HEK293 (cell line): ENCODE data around the gene BCL11B.

Source experiments
- TRIM28 ChIP-seq: IDR thresholded peaks from 2 replicates; pipeline ENCODE4 v1.6.1; 2011; ENCODE audit warnings: low read length, control low read depth, borderline replicate concordance
- ZBTB8A ChIP-seq: fragments of 450-650 bp; formaldehyde crosslinking; IDR thresholded peaks from 2 replicates; pipeline ENCODE4 v1.5.1; 2016; ENCODE audit warnings: missing biosample characterization, missing genetic modification characterization
- ZNF184 ChIP-seq: fragments of 450-650 bp; IDR thresholded peaks from 2 replicates; pipeline ENCODE4 v1.5.1; 2018; ENCODE audit warnings: missing biosample characterization, mild to moderate bottlenecking, missing genetic modification characterization
- ZNF202 ChIP-seq: fragments of 450-650 bp; formaldehyde crosslinking; IDR thresholded peaks from 2 replicates; pipeline ENCODE4 v1.5.1; 2016; ENCODE audit warnings: missing biosample characterization, missing genetic modification characterization, borderline replicate concordance
- ZNF221 ChIP-seq: fragments of 450-650 bp; formaldehyde crosslinking; IDR thresholded peaks from 2 replicates; pipeline ENCODE4 v1.5.1; 2017; ENCODE audit warnings: missing biosample characterization, missing genetic modification characterization, borderline replicate concordance
- ZNF623 ChIP-seq: fragments of 450-650 bp; formaldehyde crosslinking; IDR thresholded peaks from 2 replicates; pipeline ENCODE4 v1.5.1; 2016; ENCODE audit warnings: missing biosample characterization, missing genetic modification characterization
- ZNF624 ChIP-seq: fragments of 450-650 bp; formaldehyde crosslinking; IDR thresholded peaks from 2 replicates; pipeline ENCODE4 v1.5.1; 2017; ENCODE audit warnings: missing biosample characterization, missing genetic modification characterization
- ZNF654 ChIP-seq: fragments of 450-650 bp; formaldehyde crosslinking; IDR thresholded peaks from 2 replicates; pipeline ENCODE4 v1.5.1; 2016; ENCODE audit warnings: low read depth, missing biosample characterization, missing genetic modification characterization
- TF ChIP-seq, protein P1 (sequence below): fragments of 450-650 bp; formaldehyde crosslinking; conservative IDR thresholded peaks from 2 replicates; pipeline ENCODE4 v1.5.1; 2016; ENCODE audit warnings: low read depth, missing biosample characterization, missing genetic modification characterization
- TF ChIP-seq, protein P2 (sequence below): fragments of 450-650 bp; formaldehyde crosslinking; IDR thresholded peaks from 2 replicates; pipeline ENCODE4 v1.5.1; 2016; ENCODE audit warnings: missing biosample characterization, missing genetic modification characterization
- TF ChIP-seq, protein P3 (sequence below): fragments of 450-650 bp; formaldehyde crosslinking; IDR thresholded peaks from 2 replicates; pipeline ENCODE4 v1.5.1; 2016; ENCODE audit warnings: missing biosample characterization, missing genetic modification characterization
- TF ChIP-seq, protein P4 (sequence below): fragments of 450-650 bp; formaldehyde crosslinking; IDR thresholded peaks from 2 replicates; pipeline ENCODE4 v1.5.0; 2017; ENCODE audit warnings: missing biosample characterization, missing genetic modification characterization, borderline replicate concordance
- TF ChIP-seq, protein P5 (sequence below): fragments of 450-650 bp; formaldehyde crosslinking; IDR thresholded peaks from 2 replicates; pipeline ENCODE4 v1.5.1; 2016; ENCODE audit warnings: missing biosample characterization, missing genetic modification characterization
- TF ChIP-seq, protein P6 (sequence below): fragments of 450-650 bp; formaldehyde crosslinking; IDR thresholded peaks from 2 replicates; pipeline ENCODE4 v1.5.1; 2016; ENCODE audit warnings: missing biosample characterization, missing genetic modification characterization

BCL11B gene

DNA sequence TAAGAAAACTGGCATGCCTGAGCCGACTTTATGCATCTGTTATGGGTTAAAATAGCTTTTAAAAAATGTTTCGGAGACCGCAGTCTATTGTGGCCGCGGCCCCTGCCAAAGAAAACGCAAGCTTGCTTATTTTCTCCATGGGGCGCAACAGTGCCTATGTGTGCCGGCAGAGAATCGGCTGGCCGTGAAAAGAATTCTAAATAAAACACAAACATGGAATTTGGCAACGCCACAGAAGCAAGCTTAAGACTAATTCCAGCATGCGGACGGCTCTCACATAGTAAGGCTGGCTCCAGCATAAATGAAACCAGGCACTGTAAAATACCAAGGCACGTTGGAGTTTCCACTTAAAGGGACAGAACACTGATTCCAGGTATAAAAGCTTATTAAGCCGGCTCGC, 56.7 kb downstream of the BCL11B start (continued):
- TF ChIP-seq, protein P1, sequence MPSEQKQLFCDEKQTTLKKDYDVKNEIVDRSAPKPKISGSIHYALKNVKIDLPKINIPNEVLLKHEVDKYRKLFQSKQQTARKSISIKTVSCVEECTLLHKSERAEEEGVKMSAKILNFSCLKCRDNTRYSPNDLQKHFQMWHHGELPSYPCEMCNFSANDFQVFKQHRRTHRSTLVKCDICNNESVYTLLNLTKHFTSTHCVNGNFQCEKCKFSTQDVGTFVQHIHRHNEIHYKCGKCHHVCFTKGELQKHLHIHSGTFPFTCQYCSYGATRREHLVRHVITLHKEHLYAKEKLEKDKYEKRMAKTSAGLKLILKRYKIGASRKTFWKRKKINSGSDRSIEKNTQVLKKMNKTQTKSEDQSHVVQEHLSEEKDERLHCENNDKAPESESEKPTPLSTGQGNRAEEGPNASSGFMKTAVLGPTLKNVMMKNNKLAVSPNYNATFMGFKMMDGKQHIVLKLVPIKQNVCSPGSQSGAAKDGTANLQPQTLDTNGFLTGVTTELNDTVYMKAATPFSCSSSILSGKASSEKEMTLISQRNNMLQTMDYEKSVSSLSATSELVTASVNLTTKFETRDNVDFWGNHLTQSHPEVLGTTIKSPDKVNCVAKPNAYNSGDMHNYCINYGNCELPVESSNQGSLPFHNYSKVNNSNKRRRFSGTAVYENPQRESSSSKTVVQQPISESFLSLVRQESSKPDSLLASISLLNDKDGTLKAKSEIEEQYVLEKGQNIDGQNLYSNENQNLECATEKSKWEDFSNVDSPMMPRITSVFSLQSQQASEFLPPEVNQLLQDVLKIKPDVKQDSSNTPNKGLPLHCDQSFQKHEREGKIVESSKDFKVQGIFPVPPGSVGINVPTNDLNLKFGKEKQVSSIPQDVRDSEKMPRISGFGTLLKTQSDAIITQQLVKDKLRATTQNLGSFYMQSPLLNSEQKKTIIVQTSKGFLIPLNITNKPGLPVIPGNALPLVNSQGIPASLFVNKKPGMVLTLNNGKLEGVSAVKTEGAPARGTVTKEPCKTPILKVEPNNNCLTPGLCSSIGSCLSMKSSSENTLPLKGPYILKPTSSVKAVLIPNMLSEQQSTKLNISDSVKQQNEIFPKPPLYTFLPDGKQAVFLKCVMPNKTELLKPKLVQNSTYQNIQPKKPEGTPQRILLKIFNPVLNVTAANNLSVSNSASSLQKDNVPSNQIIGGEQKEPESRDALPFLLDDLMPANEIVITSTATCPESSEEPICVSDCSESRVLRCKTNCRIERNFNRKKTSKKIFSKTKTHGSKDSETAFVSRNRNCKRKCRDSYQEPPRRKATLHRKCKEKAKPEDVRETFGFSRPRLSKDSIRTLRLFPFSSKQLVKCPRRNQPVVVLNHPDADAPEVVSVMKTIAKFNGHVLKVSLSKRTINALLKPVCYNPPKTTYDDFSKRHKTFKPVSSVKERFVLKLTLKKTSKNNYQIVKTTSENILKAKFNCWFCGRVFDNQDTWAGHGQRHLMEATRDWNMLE (tag by site-specific recombination), result no peak
- peak; percentile 52 for TF ChIP-seq ZBTB8A (tag by site-specific recombination)
- TF ChIP-seq ZNF623 (tag by site-specific recombination), result no peak
- TF ChIP-seq, protein P2, sequence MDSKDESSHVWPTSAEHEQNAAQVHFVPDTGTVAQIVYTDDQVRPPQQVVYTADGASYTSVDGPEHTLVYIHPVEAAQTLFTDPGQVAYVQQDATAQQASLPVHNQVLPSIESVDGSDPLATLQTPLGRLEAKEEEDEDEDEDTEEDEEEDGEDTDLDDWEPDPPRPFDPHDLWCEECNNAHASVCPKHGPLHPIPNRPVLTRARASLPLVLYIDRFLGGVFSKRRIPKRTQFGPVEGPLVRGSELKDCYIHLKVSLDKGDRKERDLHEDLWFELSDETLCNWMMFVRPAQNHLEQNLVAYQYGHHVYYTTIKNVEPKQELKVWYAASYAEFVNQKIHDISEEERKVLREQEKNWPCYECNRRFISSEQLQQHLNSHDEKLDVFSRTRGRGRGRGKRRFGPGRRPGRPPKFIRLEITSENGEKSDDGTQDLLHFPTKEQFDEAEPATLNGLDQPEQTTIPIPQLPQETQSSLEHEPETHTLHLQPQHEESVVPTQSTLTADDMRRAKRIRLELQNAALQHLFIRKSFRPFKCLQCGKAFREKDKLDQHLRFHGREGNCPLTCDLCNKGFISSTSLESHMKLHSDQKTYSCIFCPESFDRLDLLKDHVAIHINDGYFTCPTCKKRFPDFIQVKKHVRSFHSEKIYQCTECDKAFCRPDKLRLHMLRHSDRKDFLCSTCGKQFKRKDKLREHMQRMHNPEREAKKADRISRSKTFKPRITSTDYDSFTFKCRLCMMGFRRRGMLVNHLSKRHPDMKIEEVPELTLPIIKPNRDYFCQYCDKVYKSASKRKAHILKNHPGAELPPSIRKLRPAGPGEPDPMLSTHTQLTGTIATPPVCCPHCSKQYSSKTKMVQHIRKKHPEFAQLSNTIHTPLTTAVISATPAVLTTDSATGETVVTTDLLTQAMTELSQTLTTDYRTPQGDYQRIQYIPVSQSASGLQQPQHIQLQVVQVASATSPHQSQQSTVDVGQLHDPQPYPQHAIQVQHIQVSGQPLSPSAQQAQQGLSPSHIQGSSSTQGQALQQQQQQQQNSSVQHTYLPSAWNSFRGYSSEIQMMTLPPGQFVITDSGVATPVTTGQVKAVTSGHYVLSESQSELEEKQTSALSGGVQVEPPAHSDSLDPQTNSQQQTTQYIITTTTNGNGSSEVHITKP (tag by site-specific recombination), result no peak
- TF ChIP-seq ZNF221 (tag by site-specific recombination), result no peak
- TF ChIP-seq ZNF202, result no peak
- no peak for TF ChIP-seq ZNF654
- TF ChIP-seq, protein P3, sequence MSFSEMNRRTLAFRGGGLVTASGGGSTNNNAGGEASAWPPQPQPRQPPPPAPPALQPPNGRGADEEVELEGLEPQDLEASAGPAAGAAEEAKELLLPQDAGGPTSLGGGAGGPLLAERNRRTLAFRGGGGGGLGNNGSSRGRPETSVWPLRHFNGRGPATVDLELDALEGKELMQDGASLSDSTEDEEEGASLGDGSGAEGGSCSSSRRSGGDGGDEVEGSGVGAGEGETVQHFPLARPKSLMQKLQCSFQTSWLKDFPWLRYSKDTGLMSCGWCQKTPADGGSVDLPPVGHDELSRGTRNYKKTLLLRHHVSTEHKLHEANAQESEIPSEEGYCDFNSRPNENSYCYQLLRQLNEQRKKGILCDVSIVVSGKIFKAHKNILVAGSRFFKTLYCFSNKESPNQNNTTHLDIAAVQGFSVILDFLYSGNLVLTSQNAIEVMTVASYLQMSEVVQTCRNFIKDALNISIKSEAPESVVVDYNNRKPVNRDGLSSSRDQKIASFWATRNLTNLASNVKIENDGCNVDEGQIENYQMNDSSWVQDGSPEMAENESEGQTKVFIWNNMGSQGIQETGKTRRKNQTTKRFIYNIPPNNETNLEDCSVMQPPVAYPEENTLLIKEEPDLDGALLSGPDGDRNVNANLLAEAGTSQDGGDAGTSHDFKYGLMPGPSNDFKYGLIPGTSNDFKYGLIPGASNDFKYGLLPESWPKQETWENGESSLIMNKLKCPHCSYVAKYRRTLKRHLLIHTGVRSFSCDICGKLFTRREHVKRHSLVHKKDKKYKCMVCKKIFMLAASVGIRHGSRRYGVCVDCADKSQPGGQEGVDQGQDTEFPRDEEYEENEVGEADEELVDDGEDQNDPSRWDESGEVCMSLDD (tag by site-specific recombination), result no peak
- no peak for TF ChIP-seq ZNF184
- no peak for TF ChIP-seq ZNF624 (tag by site-specific recombination)
- TF ChIP-seq, protein P4, sequence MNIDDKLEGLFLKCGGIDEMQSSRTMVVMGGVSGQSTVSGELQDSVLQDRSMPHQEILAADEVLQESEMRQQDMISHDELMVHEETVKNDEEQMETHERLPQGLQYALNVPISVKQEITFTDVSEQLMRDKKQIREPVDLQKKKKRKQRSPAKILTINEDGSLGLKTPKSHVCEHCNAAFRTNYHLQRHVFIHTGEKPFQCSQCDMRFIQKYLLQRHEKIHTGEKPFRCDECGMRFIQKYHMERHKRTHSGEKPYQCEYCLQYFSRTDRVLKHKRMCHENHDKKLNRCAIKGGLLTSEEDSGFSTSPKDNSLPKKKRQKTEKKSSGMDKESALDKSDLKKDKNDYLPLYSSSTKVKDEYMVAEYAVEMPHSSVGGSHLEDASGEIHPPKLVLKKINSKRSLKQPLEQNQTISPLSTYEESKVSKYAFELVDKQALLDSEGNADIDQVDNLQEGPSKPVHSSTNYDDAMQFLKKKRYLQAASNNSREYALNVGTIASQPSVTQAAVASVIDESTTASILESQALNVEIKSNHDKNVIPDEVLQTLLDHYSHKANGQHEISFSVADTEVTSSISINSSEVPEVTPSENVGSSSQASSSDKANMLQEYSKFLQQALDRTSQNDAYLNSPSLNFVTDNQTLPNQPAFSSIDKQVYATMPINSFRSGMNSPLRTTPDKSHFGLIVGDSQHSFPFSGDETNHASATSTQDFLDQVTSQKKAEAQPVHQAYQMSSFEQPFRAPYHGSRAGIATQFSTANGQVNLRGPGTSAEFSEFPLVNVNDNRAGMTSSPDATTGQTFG (tag by site-specific recombination), result no peak
- no peak; the same call in 1 of the 2 replicates for TF ChIP-seq TRIM28
- TF ChIP-seq, protein P5, sequence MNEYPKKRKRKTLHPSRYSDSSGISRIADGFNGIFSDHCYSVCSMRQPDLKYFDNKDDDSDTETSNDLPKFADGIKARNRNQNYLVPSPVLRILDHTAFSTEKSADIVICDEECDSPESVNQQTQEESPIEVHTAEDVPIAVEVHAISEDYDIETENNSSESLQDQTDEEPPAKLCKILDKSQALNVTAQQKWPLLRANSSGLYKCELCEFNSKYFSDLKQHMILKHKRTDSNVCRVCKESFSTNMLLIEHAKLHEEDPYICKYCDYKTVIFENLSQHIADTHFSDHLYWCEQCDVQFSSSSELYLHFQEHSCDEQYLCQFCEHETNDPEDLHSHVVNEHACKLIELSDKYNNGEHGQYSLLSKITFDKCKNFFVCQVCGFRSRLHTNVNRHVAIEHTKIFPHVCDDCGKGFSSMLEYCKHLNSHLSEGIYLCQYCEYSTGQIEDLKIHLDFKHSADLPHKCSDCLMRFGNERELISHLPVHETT (tag by site-specific recombination), result no peak
- TF ChIP-seq, protein P6, sequence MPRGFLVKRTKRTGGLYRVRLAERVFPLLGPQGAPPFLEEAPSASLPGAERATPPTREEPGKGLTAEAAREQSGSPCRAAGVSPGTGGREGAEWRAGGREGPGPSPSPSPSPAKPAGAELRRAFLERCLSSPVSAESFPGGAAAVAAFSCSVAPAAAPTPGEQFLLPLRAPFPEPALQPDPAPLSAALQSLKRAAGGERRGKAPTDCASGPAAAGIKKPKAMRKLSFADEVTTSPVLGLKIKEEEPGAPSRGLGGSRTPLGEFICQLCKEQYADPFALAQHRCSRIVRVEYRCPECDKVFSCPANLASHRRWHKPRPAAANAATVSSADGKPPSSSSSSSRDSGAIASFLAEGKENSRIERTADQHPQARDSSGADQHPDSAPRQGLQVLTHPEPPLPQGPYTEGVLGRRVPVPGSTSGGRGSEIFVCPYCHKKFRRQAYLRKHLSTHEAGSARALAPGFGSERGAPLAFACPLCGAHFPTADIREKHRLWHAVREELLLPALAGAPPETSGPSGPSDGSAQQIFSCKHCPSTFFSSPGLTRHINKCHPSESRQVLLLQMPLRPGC (tag by site-specific recombination), result no peak
